Measurements from ENCODE around the gene ARL4D.

ARL4D gene

GRCh38 chr17:43354371-43354770, 44.4 kb upstream of the ARL4D start:
- no peak for TF ChIP-seq CTCF (IDR thresholded peaks at IDR 0.05; ENCODE audit: low read depth, low read length)
- H3K4me3 ChIP-seq (ENCODE audit: low read depth, low read length), result no peak overlapping the region

- TF ChIP-seq CTCF (IDR thresholded peaks at IDR 0.05; ENCODE audit: low read depth, low read length), result no peak
Observed at GRCh38 chr17:43356450-43356849, 42.3 kb upstream of the ARL4D start.

GRCh38 chr17:43356999-43357398, 41.8 kb upstream of the ARL4D start:
- no peak overlapping the region for H3K4me3 ChIP-seq (ENCODE audit: low read depth, low read length)
- TF ChIP-seq CTCF (IDR thresholded peaks at IDR 0.05; ENCODE audit: low read depth, low read length), result no peak

More at GRCh38 chr17:43356450-43356849, 42.3 kb upstream of the ARL4D start:
- no peak overlapping the region for H3K4me3 ChIP-seq (ENCODE audit: low read depth, low read length)

- TF ChIP-seq CTCF (IDR thresholded peaks at IDR 0.05; ENCODE audit: low read depth, low read length), result no peak
- peak overlapping the region; percentile 63 for H3K4me3 ChIP-seq (ENCODE audit: low read depth, low read length)
Observed at GRCh38 chr17:43359469-43360110, 39.2 kb upstream of the ARL4D start.

GRCh38 chr17:43360376-43360738, 38.4 kb upstream of the ARL4D start:
- H3K4me3 ChIP-seq (ENCODE audit: low read depth, low read length), result peak overlapping the region; percentile 63
- no peak for TF ChIP-seq CTCF (IDR thresholded peaks at IDR 0.05; ENCODE audit: low read depth, low read length)

GRCh38 chr17:43360739-43361505, 37.9 kb upstream of the ARL4D start:
- TF ChIP-seq CTCF (IDR thresholded peaks at IDR 0.05; ENCODE audit: low read depth, low read length), result no peak
- peak overlapping the region; percentile 63 for H3K4me3 ChIP-seq (ENCODE audit: low read depth, low read length)

- H3K4me3 ChIP-seq (ENCODE audit: low read depth, low read length), result no peak overlapping the region
- no peak for TF ChIP-seq CTCF (IDR thresholded peaks at IDR 0.05; ENCODE audit: low read depth, low read length)
Observed at GRCh38 chr17:43363181-43363925, 35.4 kb upstream of the ARL4D start.
